Ishikawa (cell line): ENCODE results near the gene THSD4.

Source experiments
- CEBPB ChIP-seq: IDR thresholded peaks from 2 replicates; pipeline ENCODE4 v1.6.1; 2012
- CREB1 ChIP-seq: IDR thresholded peaks from 2 replicates; pipeline ENCODE4 v1.6.1; 2012; ENCODE audit warnings: low read depth
- EGR1 ChIP-seq: IDR thresholded peaks from 2 replicates; pipeline ENCODE4 v1.6.1; 2012
- EP300 ChIP-seq: IDR thresholded peaks from 2 replicates; pipeline ENCODE4 v1.6.1; 2012; ENCODE audit warnings: borderline replicate concordance
- FOXM1 ChIP-seq: IDR thresholded peaks from 2 replicates; pipeline ENCODE4 v1.6.1; 2012; ENCODE audit warnings: low read depth, borderline replicate concordance
- NFIC ChIP-seq: IDR thresholded peaks from 2 replicates; pipeline ENCODE4 v1.6.1; 2012
- RAD21 ChIP-seq: IDR thresholded peaks from 2 replicates; pipeline ENCODE4 v1.6.1; 2012; ENCODE audit warnings: low read depth
- TAF1 ChIP-seq: IDR thresholded peaks from 2 replicates; pipeline ENCODE4 v1.6.1; 2012; ENCODE audit warnings: low read depth, mild to moderate bottlenecking
- TCF12 ChIP-seq: IDR thresholded peaks from 2 replicates; pipeline ENCODE4 v1.6.1; 2012; ENCODE audit warnings: low read depth
- TEAD4 ChIP-seq: IDR thresholded peaks from 2 replicates; pipeline ENCODE4 v1.6.1; 2012
- YY1 ChIP-seq: IDR thresholded peaks from 2 replicates; pipeline ENCODE4 v1.6.1; 2012; ENCODE audit warnings: low read depth
- ZBTB7A ChIP-seq: IDR thresholded peaks from 2 replicates; pipeline ENCODE4 v1.6.1; 2012; ENCODE audit warnings: low read depth
- TF ChIP-seq, protein P1 (sequence below): IDR thresholded peaks from 2 replicates; pipeline ENCODE4 v1.6.1; 2012
- TF ChIP-seq, protein P2 (sequence below): IDR thresholded peaks from 2 replicates; pipeline ENCODE4 v1.6.1; 2012; ENCODE audit warnings: low read depth, mild to moderate bottlenecking
- TF ChIP-seq, protein P3 (sequence below): IDR thresholded peaks from 2 replicates; pipeline ENCODE4 v1.6.1; 2012

Gene THSD4

DNA sequence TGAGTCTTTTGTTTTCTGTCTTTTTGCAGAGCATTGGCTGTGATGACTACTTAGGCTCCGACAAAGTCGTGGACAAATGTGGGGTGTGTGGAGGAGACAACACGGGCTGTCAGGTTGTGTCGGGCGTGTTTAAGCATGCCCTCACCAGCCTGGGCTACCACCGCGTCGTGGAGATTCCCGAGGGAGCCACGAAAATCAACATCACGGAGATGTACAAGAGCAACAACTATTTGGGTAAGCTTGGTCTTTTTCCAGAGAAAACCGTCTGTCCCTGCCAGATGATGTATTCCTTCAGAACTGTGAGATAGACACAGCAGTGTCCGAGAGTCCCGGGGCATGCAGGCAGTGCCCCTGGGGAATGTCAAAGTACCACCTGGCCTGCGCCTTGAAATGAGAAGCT lies 545.2 kb downstream of the THSD4 start:
- TF ChIP-seq CREB1 = no peak
- TF ChIP-seq, protein P1, sequence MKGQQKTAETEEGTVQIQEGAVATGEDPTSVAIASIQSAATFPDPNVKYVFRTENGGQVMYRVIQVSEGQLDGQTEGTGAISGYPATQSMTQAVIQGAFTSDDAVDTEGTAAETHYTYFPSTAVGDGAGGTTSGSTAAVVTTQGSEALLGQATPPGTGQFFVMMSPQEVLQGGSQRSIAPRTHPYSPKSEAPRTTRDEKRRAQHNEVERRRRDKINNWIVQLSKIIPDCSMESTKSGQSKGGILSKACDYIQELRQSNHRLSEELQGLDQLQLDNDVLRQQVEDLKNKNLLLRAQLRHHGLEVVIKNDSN = no peak
- no peak for TF ChIP-seq TAF1
- no peak for TF ChIP-seq EP300
- no peak for TF ChIP-seq TCF12
- no peak for TF ChIP-seq ZBTB7A

DNA sequence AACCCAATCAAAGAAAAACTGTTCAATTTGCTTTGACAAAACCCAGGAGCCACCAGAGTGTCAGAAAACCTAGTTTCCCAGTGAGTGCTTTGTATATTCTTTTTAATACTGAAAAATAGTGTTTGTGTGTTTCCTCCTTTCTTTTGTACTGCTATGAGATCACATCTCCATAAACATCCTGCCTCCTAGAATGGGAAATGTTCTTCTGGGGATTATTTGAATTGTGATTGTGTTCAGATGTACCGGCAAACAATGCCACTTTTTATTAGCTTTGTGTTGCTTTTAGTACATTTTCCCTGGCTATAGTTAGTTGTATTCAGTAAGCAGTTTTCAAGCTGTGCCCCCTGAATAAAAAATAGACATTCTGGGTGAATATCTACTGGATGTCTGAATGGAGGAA lies 547.0 kb downstream of the THSD4 start:
- TF ChIP-seq NFIC = no peak
- no peak for TF ChIP-seq TEAD4
- TF ChIP-seq, protein P2, sequence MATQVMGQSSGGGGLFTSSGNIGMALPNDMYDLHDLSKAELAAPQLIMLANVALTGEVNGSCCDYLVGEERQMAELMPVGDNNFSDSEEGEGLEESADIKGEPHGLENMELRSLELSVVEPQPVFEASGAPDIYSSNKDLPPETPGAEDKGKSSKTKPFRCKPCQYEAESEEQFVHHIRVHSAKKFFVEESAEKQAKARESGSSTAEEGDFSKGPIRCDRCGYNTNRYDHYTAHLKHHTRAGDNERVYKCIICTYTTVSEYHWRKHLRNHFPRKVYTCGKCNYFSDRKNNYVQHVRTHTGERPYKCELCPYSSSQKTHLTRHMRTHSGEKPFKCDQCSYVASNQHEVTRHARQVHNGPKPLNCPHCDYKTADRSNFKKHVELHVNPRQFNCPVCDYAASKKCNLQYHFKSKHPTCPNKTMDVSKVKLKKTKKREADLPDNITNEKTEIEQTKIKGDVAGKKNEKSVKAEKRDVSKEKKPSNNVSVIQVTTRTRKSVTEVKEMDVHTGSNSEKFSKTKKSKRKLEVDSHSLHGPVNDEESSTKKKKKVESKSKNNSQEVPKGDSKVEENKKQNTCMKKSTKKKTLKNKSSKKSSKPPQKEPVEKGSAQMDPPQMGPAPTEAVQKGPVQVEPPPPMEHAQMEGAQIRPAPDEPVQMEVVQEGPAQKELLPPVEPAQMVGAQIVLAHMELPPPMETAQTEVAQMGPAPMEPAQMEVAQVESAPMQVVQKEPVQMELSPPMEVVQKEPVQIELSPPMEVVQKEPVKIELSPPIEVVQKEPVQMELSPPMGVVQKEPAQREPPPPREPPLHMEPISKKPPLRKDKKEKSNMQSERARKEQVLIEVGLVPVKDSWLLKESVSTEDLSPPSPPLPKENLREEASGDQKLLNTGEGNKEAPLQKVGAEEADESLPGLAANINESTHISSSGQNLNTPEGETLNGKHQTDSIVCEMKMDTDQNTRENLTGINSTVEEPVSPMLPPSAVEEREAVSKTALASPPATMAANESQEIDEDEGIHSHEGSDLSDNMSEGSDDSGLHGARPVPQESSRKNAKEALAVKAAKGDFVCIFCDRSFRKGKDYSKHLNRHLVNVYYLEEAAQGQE = no peak
- TF ChIP-seq CREB1 = no peak

DNA sequence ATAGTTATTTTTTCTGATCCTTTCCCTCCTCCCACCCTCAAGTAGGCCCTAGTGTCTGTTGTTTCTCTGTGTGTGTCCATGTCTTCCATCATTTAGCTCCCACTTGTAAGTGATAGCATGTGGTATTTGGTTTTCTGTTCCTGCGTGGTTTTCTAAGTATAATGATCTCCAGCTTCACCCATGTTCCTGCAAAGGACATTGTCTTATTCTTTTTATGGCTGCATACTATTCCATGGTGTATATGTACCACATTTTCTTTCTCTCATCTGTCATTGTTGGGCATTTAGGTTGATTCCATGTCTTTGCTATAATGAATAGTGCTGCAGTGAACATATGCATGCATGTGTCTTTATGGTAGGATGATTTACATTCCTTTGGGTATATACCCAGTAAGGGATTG lies 549.4 kb downstream of the THSD4 start:
- no peak for TF ChIP-seq FOXM1

DNA sequence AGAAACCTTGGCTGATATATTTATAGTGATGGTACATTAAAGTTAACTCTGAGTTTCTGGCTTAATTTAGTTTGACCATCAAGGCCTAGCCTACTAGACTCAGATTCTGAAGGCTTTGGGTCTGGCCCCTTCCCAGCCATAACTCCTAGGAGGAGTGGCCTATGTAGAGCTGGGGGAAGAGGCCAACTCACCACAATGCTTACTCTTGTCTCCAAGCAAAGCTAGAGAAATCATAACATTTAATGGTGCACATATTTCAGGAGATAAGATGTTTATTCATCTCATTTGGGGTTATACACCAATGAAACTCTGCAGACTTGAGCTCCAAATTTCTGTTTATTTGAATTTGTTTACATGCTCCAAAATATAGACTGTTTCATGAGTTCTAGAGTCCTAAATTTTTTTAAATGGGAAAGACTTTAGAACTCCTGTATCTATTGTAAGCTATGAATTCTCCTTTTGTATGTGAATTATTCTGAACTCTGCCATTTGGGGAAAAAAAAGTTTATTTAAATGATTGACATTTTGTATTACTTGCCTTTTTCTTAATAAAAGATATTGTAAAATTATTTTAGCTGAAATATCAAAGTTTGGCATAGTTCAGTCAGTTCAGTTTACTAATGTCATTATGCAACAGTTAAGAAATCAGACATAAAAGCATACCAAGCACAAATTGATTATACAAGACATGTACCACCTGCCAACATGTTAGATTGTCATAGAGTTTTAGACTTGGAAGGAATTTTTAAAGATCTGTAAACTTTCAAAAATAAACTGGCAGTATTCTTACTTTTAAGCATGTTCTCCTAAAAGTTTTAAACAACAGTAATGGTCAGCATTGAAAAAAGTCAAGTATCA lies 551.7 kb downstream of the THSD4 start:
- no peak for TF ChIP-seq TEAD4
- no peak for TF ChIP-seq TCF12
- TF ChIP-seq NFIC = no peak
- no peak for TF ChIP-seq RAD21
- TF ChIP-seq CREB1 = no peak

DNA sequence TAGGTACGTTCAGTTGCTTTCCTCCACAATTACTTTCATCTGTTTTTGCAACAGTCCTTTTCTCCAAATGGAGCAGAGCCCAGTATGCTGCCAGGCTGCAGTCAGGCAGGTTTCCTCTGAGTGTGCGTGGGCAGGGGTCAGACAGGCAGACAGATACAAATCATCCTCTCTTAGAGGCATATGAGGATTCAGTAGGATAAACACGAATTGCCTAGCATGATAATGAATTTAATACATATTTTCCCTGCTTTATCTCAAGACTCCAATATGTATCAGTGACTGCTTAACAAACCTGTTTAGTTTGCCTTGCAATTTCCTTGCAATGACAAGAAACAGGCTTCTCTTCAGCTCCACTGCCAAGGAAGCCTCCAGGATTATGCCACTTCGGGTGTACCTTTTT lies 554.4 kb downstream of the THSD4 start:
- TF ChIP-seq EGR1 = no peak
- no peak for TF ChIP-seq TAF1
- no peak for TF ChIP-seq FOXM1
- TF ChIP-seq ZBTB7A = no peak

DNA sequence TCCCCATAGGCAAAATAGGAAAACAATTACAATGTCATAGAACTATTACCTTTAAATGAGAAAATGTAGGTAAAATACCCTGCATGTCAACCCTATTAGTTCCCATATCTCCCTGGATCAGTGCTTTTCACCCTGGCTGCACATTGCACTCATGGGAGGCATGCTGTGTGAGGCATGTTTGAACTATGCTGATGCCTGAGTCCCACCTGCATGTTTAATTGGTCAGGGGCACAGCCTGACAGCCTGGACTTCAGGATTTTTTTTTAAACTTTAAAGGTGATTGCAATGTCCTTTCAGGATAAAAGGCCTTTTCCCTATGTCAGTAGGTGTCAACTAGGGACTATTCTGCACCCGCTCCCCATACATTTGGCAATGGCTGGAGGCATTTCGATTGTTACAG lies 559.1 kb downstream of the THSD4 start:
- TF ChIP-seq YY1 = no peak
- no peak for TF ChIP-seq NFIC
- TF ChIP-seq TCF12 = no peak
- TF ChIP-seq CEBPB = no peak
- no peak for TF ChIP-seq EGR1
- TF ChIP-seq, protein P3, sequence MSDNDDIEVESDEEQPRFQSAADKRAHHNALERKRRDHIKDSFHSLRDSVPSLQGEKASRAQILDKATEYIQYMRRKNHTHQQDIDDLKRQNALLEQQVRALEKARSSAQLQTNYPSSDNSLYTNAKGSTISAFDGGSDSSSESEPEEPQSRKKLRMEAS = no peak
- no peak for TF ChIP-seq ZBTB7A
- no peak for TF ChIP-seq EP300
- TF ChIP-seq, protein P2 = no peak
- no peak for TF ChIP-seq RAD21
- TF ChIP-seq TAF1 = no peak
- TF ChIP-seq FOXM1 = no peak
- TF ChIP-seq CREB1 = no peak
- no peak for TF ChIP-seq TEAD4
- TF ChIP-seq, protein P1 = no peak

DNA sequence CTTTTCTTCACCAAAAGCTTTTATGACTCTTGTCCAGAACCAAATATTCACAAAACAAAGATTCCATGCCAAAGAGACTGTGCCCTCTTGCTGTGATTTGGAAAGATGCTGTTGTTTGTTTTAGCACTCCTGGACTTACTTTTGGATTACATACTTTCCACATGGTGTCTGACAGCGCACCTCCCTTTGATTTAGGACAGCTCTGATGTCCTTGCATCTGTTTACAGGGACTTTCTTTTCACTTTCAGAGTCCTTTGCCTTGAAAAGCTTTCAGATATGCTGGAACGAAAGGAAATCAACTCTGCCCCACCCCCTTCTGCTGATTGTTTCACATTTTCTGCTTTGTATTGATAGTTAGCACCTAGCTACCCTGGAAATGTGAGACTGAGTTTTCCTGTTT lies 562.1 kb downstream of the THSD4 start:
- TF ChIP-seq ZBTB7A = no peak
- TF ChIP-seq, protein P3 = 0 out of 2 replicates have a peak, but pooled peaks have one; percentile 11
